ENCODE measurements around the gene GAS2L1. TPM values are rescaled to one million over a fixed set of nuclear protein-coding genes. Genes with fewer than 3 reads are reported as not detected.

GAS2L1 gene
- total RNA-seq, 2 donors from 2014 or later, result 22.2 to 24.9 TPM

DNA sequence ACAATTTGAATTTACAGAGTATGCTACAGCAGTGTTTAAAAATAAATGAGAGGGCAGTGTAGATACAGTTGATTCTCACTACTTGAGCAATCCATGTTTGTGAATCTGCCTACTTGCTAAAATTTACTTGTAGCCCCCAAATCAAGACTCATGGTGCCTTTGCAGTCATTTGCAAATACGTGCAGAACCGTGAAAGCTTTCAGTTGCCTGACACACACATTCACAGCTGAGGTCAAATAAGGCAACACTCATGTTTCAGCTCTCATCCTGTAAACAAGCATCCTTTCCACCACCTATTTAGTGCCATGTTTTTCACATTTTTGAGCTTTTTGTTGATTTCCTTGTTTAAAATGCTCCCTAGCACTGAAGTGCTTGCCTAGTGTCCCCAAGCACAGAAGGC, 41.6 kb downstream of the GAS2L1 start:
- H3K4me3 Mint-ChIP-seq, result no peak overlapping the region
- 93 to 96% methylated on average over 2 of the region's 2 CpGs for WGBS, 2 experiments (ENCODE audit: insufficient coverage in 1 of 2, insufficient read length in 1 of 2)

DNA sequence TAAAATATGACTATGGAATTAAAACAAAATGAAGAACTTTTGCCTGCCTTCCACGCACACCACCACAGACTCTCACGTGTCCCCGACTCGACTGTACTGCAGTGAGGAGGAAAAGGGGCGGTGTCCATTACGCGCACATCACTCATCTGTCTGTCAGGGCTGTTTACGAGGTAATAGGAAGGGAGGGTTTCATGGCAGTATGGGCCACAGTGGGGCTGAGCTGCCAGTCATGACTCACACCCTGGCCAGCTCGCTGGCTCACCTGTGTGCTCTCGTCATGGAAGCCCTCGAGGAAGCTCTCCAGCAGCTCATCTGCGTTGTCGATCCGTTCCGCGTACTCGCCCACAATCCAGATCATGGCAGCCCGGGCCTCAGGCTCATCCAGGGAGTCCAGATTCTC, 42.5 kb downstream of the GAS2L1 start:
- H3K36me3 Mint-ChIP-seq (ENCODE audit: low read depth), result peaks cover 66% of the 10 kb centered on the region
- 93 to 96% methylated on average over 16 to 18 of the region's 18 CpGs for WGBS, 2 experiments (ENCODE audit: insufficient coverage in 1 of 2, insufficient read length in 1 of 2)

More for the DNA sequence above, 41.6 kb downstream of the GAS2L1 start:
- no peaks in the 10 kb centered on the region for H3K9me3 Mint-ChIP-seq
- peaks cover 64% of the 10 kb centered on the region for H3K36me3 Mint-ChIP-seq (ENCODE audit: low read depth)
- H3K27ac ChIP-seq (ENCODE audit: low read depth, low read length), result no peak overlapping the region
- no peaks in the 10 kb centered on the region for H3K4me1 Mint-ChIP-seq
- H3K27ac Mint-ChIP-seq, result no peak overlapping the region
- peaks cover 73% of the 10 kb centered on the region for H3K36me3 ChIP-seq (ENCODE audit: control insufficient read depth, insufficient read depth, low read length)
- no peaks in the 10 kb centered on the region for H3K27me3 Mint-ChIP-seq (ENCODE audit: insufficient read depth)
- H3K4me3 ChIP-seq (ENCODE audit: low read length), result no peak overlapping the region
- H3K4me1 ChIP-seq (ENCODE audit: control insufficient read depth, insufficient read depth, low read length), result no peaks in the 10 kb centered on the region
- H3K9ac ChIP-seq (ENCODE audit: extremely low read depth, low read length, poor library complexity, severe bottlenecking), result no peak overlapping the region
- TF ChIP-seq, protein P1, sequence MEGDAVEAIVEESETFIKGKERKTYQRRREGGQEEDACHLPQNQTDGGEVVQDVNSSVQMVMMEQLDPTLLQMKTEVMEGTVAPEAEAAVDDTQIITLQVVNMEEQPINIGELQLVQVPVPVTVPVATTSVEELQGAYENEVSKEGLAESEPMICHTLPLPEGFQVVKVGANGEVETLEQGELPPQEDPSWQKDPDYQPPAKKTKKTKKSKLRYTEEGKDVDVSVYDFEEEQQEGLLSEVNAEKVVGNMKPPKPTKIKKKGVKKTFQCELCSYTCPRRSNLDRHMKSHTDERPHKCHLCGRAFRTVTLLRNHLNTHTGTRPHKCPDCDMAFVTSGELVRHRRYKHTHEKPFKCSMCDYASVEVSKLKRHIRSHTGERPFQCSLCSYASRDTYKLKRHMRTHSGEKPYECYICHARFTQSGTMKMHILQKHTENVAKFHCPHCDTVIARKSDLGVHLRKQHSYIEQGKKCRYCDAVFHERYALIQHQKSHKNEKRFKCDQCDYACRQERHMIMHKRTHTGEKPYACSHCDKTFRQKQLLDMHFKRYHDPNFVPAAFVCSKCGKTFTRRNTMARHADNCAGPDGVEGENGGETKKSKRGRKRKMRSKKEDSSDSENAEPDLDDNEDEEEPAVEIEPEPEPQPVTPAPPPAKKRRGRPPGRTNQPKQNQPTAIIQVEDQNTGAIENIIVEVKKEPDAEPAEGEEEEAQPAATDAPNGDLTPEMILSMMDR (conservative IDR thresholded peaks at IDR 0.05), result no peak
- no peak for DNase-seq
- no peaks in the 10 kb centered on the region for H3K27me3 ChIP-seq (ENCODE audit: control insufficient read depth, insufficient read depth, low read length, poor library complexity, severe bottlenecking)
- H3K9me3 ChIP-seq (ENCODE audit: control insufficient read depth, low read length), result no peaks in the 10 kb centered on the region

DNA sequence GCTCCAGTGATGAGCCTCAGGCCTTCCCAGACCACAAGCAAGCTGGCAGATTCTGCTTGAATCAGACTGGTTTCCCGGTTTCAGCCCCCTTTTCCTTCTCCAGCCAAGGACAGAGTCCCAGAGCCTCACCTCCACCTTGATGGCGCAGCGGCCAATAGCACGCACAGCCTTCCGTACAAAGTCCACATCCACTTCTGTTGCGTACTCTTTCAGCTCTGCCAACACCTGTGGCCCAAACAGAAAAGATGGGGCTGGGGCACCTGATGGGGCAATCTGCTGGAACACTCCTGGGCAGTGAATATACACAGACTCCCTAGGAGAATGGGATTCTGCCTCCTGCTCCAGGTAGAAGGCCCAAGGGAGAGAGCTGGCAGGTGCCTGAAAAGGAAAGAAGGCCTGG, 44.6 kb downstream of the GAS2L1 start:
- 96 to 100% methylated on average over 5 to 6 of the region's 6 CpGs for WGBS, 2 experiments (ENCODE audit: insufficient coverage in 1 of 2, insufficient read length in 1 of 2)
- Histone ChIP-seq H3K27me3 (ENCODE audit: control insufficient read depth, insufficient read depth, low read length, poor library complexity, severe bottlenecking) (no peaks in the 10 kb centered on the region), H3K9ac (ENCODE audit: extremely low read depth, low read length, poor library complexity, severe bottlenecking) (no peak overlapping the region), H3K27ac (ENCODE audit: low read depth, low read length) (no peak overlapping the region), H3K4me1 (ENCODE audit: control insufficient read depth, insufficient read depth, low read length) (no peaks in the 10 kb centered on the region), H3K4me3 (ENCODE audit: low read length) (no peak overlapping the region), H3K9me3 (ENCODE audit: control insufficient read depth, low read length) (no peaks in the 10 kb centered on the region), H3K36me3 (ENCODE audit: control insufficient read depth, insufficient read depth, low read length) (peaks cover 87% of the 10 kb centered on the region)
- no peak overlapping the region for H3K4me3 Mint-ChIP-seq
- peaks cover 65% of the 10 kb centered on the region for H3K36me3 Mint-ChIP-seq (ENCODE audit: low read depth)
- no peak overlapping the region for H3K27ac Mint-ChIP-seq
- no peaks in the 10 kb centered on the region for H3K4me1 Mint-ChIP-seq
- TF ChIP-seq, protein P1 (conservative IDR thresholded peaks at IDR 0.05), result no peak
- no peak for DNase-seq
- no peaks in the 10 kb centered on the region for H3K9me3 Mint-ChIP-seq
- no peaks in the 10 kb centered on the region for H3K27me3 Mint-ChIP-seq (ENCODE audit: insufficient read depth)

More for the DNA sequence above, 42.5 kb downstream of the GAS2L1 start:
- no peaks in the 10 kb centered on the region for H3K4me1 Mint-ChIP-seq
- H3K4me3 Mint-ChIP-seq, result no peak overlapping the region
- TF ChIP-seq, protein P1 (conservative IDR thresholded peaks at IDR 0.05), result no peak
- no peaks in the 10 kb centered on the region for H3K27me3 Mint-ChIP-seq (ENCODE audit: insufficient read depth)
- Histone ChIP-seq H3K9ac (ENCODE audit: extremely low read depth, low read length, poor library complexity, severe bottlenecking) (no peak overlapping the region), H3K4me3 (ENCODE audit: low read length) (no peak overlapping the region), H3K9me3 (ENCODE audit: control insufficient read depth, low read length) (no peaks in the 10 kb centered on the region), H3K27me3 (ENCODE audit: control insufficient read depth, insufficient read depth, low read length, poor library complexity, severe bottlenecking) (no peaks in the 10 kb centered on the region), H3K36me3 (ENCODE audit: control insufficient read depth, insufficient read depth, low read length) (peaks cover 76% of the 10 kb centered on the region), H3K4me1 (ENCODE audit: control insufficient read depth, insufficient read depth, low read length) (no peaks in the 10 kb centered on the region), H3K27ac (ENCODE audit: low read depth, low read length) (no peak overlapping the region)
- H3K9me3 Mint-ChIP-seq, result no peaks in the 10 kb centered on the region
- no peak overlapping the region for H3K27ac Mint-ChIP-seq
- DNase-seq, result no peak
